Activated naive CD4-positive, alpha-beta T cell treated with anti-CD3 and anti-CD28 coated beads for 36 hours (primary cell): ENCODE data around the gene PI4K2B. TPM values are rescaled to one million over a fixed set of nuclear protein-coding genes. Genes with fewer than 3 reads are reported as not detected.

Experiments used
- CTCF ChIA-PET: fragments of 350-600 bp; sonication (Branson Sonifier 250); formaldehyde crosslinking; loops from one replicate; lab custom pipeline; 2021; ENCODE audit warnings: antibody characterized with exemption; lab: Charles Lee
- DNase-seq: peaks from one replicate; pipeline ENCODE4 v3.0.0-alpha.2; 2020
- H3K27ac Mint-ChIP-seq: one replicate; pipeline ENCODE4 v1.8.0; 2021; ENCODE audit warnings: mild to moderate bottlenecking, mixed read lengths
- H3K27me3 Mint-ChIP-seq: one replicate; pipeline ENCODE4 v1.8.0; 2021; ENCODE audit warnings: low read depth, mixed read lengths
- H3K36me3 Mint-ChIP-seq: one replicate; pipeline ENCODE4 v1.8.0; 2021; ENCODE audit warnings: low read depth, mixed read lengths
- H3K4me1 Mint-ChIP-seq: one replicate; pipeline ENCODE4 v1.8.0; 2021; ENCODE audit warnings: low read depth, mixed read lengths
- H3K4me3 Mint-ChIP-seq: one replicate; pipeline ENCODE4 v1.8.0; 2021; ENCODE audit warnings: mild to moderate bottlenecking, moderate library complexity, mixed read lengths
- H3K9me3 Mint-ChIP-seq: one replicate; pipeline ENCODE4 v1.8.0; 2021; ENCODE audit warnings: mixed read lengths
- intact Hi-C: fragments of 100-400 bp; cut with micrococcal nuclease; formaldehyde crosslinking; loops from one replicate; pipeline ENCODE4 v1.15.1; 2023
- total RNA-seq, 2 experiments: library from RNA; stranded (reverse); gene quantifications; one replicate each; pipeline ENCODE4 v1.2.3, GENCODE V29; 2021

The PI4K2B gene
- total RNA-seq, 2 experiments from 2014 or later, result 38.0 to 40.1 TPM

DNA sequence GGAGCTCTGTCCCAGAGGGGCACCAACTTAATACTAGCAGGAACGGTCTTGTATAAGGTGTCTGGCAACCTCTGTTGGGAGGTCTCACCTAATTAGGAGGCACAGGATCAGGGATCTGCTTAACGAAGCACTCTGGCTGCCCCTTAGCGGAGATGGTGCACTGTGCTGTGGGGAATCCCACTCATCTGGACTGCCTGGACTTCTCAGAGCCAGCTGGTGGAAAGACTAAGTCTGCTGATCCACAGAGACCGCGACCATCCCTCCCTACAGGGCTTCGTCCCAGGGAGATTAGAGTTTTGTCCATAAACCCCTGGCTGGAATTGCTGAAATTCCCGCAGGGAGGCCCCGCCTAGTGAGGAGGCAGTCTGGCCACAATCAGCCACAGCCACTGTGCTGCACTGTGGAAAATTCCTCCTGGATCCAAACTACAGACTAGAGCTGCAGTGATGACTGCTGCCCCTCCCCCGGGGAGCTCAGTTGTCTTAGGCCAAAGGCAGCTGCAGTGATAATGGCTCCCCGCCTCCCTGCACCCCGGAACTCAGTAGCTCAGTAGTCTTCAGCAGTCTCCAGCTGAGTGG is 56.7 kb downstream of the PI4K2B start:
- no peaks in the 10 kb centered on the region for H3K4me1 Mint-ChIP-seq
- DNase-seq, result no peak
- intact Hi-C loops, result no loop called here
- H3K9me3 Mint-ChIP-seq, result peaks cover 10% of the 10 kb centered on the region
- H3K4me3 Mint-ChIP-seq, result no peak overlapping the region
- H3K36me3 Mint-ChIP-seq, result peaks cover 7% of the 10 kb centered on the region
- no peak overlapping the region for H3K27ac Mint-ChIP-seq
- CTCF ChIA-PET, result no interaction called here
- H3K27me3 Mint-ChIP-seq, result peaks cover 6% of the 10 kb centered on the region

DNA sequence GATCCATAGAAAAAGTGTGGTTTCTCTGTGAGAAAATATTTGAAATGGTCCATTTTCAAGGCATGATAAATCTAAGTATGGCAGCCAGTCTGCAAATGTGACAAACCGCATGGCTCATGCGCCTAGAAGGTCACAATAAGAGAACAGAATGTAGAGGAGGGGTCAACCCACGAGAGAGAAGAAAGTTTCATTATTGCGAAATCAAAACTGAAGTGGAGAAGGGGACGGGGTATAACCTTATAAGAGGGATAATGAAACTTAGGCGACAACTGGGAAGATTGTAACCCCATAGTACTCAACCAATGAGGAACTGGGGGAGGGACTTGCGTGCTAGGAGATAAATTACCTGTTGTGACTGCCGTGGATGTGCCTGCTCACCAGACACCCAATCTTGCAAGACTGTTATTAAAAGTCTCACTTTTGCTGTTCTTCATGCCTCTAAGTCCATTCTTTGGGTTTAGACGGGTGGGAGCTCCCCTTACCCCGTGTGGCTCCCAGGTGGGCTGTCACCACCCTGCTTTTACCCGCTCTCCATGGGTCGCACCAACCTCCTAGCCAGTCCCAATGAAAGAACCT is 57.4 kb downstream of the PI4K2B start:
- CTCF ChIA-PET, result no interaction called here
- Mint-ChIP-seq H3K9me3 (peaks cover 10% of the 10 kb centered on the region), H3K27ac (no peak overlapping the region), H3K4me1 (no peaks in the 10 kb centered on the region), H3K4me3 (no peak overlapping the region), H3K36me3 (peaks cover 7% of the 10 kb centered on the region), H3K27me3 (peaks cover 8% of the 10 kb centered on the region)
- no peak for DNase-seq
- intact Hi-C loops, result no loop called here

DNA sequence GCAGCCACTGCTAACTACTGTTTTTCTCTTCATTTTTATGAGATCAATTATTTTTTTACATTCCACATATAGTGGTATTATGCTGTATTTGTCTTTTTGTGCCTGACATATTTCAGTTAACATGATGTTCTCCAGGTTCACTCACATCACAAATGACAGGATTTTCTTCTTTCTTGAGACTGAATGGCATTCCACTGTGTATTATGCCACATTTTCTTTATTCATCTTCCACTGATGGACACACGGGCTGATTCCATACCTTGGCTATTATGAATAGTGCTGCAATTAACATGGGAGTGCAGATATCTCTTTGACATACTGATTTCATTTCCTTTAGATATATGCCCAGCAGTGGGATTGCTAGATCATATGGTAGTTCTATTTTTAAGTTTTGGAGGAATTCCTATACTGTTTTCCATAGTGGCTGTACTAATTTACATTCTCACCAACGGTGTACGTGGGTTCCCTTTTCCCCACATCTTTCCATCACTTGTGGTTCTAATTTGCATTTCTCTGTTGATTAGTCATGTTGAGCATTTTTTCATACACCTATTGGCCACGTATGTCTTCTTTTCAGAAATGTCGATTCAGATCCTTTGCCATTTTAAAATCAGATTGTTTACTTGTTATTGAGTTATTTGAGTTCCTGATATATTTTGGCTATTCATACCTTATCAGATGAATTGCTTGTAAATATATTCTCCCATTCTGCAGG is 63.9 kb downstream of the PI4K2B start:
- Mint-ChIP-seq H3K36me3 (no peaks in the 10 kb centered on the region), H3K9me3 (no peaks in the 10 kb centered on the region), H3K27ac (no peak overlapping the region), H3K27me3 (peaks cover 6% of the 10 kb centered on the region), H3K4me1 (no peaks in the 10 kb centered on the region), H3K4me3 (no peak overlapping the region)
- intact Hi-C loops, result no loop called here
- no peak for DNase-seq
- CTCF ChIA-PET, result interaction anchor here (0.8 kb wide), 1 partner anchor 14 kb away, joined by 4 read pairs; no protein-coding TSS in a partner anchor

DNA sequence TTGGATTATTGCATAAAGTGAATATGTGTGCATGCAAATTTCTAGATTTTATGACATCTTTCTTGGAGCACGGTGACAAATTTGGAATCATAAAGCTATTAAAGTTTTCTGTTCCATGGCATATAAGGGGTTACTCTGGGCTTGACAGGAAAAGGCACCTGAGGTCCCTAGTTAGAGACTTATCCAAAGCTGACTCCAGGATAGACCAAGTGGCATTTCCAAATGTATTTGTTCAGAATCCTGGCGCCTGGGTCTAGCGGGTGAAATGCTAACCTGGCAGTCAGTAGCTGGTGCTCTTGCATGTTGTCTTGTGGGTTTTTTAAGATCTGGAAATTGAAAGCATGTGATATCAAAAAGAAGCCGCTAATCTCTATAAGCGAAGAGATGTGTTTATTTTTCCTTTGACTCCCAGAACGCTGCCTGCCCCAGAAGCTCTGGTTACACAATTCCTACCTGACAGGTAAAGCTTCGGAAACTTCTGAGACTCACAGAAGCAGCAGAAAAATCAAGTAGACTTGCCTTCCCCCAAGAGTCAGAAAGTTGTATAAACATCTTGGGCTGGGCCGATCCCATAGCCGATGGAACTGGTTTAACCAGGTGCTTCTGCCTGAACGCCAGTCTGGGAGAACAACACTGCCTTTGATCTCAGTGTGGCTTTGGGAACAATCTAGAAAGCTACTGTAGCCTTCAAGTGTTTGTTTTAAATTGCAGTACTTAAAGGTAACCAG is 65.8 kb downstream of the PI4K2B start:
- no peak overlapping the region for H3K27ac Mint-ChIP-seq
- peaks cover 6% of the 10 kb centered on the region for H3K27me3 Mint-ChIP-seq
- no peaks in the 10 kb centered on the region for H3K36me3 Mint-ChIP-seq
- intact Hi-C loops, result no loop called here
- H3K4me1 Mint-ChIP-seq, result no peaks in the 10 kb centered on the region
- DNase-seq, result no peak
- CTCF ChIA-PET, result interaction anchor here (1.1 to 1.7 kb wide), 2 partner anchors 13 to 153 kb away, joined by 4 to 9 read pairs; partner anchors contain the start of gene ZCCHC4
- no peaks in the 10 kb centered on the region for H3K9me3 Mint-ChIP-seq
- no peak overlapping the region for H3K4me3 Mint-ChIP-seq

DNA sequence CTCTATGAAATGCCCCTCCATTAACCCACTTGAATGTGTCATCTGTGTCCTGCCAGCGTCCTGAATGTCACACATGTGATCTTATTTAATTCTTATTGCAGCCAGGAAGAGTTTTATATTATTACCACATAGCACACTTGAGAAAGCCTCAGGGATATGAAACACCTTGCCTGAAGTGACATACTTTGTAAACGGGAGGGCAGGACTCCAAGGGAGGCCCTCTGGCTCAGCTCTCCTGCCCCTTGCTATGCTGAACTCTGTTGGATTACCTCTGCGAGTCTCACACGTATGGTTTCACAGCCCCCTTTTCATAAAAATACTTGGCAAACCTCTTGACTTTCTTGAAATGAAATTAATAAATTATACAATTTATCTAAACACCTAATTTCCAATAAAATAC is 67.6 kb downstream of the PI4K2B start:
- DNase-seq, result no peak
- Mint-ChIP-seq H3K9me3 (no peaks in the 10 kb centered on the region), H3K36me3 (no peaks in the 10 kb centered on the region), H3K4me1 (no peaks in the 10 kb centered on the region), H3K27me3 (peaks cover 5% of the 10 kb centered on the region), H3K4me3 (no peak overlapping the region), H3K27ac (no peak overlapping the region)
- CTCF ChIA-PET, result no interaction called here
- intact Hi-C loops, result no loop called here

DNA sequence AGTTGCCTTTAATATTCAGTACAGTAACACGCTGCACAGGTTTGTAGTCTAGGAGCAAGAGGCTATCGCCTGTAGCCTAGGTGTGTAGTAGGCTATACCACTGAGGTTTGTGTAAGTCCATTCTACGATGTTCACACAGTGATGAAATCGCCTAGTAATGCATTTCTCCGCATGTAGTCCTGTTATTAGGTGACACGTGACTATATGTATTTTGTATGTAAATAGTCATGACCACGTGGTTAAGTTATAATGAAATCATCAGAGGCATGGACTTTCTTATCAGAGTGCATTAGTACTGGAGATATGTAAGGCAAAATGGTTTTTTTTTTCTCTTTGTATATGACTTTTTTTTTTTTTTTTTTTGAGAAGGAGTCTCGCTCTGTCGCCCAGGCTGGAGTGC is 68.8 kb downstream of the PI4K2B start:
- Mint-ChIP-seq H3K36me3 (no peaks in the 10 kb centered on the region), H3K4me1 (no peaks in the 10 kb centered on the region), H3K4me3 (no peak overlapping the region), H3K9me3 (no peaks in the 10 kb centered on the region), H3K27me3 (peaks cover 7% of the 10 kb centered on the region), H3K27ac (no peak overlapping the region)
- DNase-seq, result no peak
- CTCF ChIA-PET, result interaction anchor here (0.6 to 2.6 kb wide), 2 partner anchors 10 to 64 kb away, joined by 3 to 14 read pairs; partner anchors contain the start of gene ZCCHC4
- intact Hi-C loops, result no loop called here

DNA sequence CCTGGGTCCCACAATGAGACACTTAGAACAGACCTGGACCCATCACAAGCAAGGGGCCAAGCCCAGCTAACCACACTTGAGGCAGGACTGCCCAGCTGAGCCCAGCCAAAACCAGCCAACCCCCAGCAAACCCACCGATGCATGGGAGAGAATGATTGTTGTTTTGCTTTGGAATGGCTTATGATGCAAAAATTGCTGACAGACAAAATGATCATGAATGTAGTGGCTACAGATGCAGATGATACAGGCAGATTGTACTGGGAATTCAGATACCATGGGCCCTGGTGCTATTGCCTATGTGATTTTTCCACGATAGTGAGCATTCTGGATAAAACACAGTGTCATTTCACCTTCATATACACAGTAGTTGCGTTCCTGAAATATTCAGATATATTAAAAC is 69.7 kb downstream of the PI4K2B start:
- CTCF ChIA-PET, result interaction anchor here (0.7 to 2.6 kb wide), 2 partner anchors 9 to 172 kb away, joined by 3 to 14 read pairs; partner anchors contain the start of gene ZCCHC4

DNA sequence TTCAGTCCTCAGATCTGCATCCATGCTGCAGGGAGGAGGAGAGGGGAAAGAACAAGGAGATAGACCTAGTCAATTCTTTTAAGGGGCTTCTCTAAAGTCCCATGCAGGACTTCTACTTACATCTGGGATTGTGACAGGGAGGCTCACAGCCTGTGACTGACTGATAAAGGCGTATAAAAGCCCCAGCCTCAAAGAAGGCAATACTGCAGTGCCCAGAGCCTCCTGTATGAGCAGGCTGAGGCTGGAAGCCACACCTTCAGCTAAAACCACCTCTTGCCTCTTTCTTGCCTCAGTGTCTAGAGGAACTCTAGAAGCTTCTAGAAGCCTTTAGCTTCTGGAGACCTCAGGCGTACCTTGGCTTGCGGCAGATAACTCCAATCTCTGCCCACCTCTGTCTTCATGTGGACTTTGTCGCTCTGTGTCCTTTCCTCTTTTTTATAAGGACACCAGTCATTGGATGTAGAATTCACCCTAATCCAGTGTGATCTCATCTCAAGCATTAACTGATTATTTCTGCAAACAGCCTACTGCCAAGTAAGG is 72.8 kb downstream of the PI4K2B start:
- Mint-ChIP-seq H3K4me1 (no peaks in the 10 kb centered on the region), H3K4me3 (no peak overlapping the region), H3K27ac (no peak overlapping the region), H3K9me3 (no peaks in the 10 kb centered on the region), H3K36me3 (no peaks in the 10 kb centered on the region), H3K27me3 (peaks cover 12% of the 10 kb centered on the region)
- intact Hi-C loops, result no loop called here
- no peak for DNase-seq
- CTCF ChIA-PET, result interaction anchor here (0.7 kb wide), 1 partner anchor 72 kb away, joined by 3 read pairs; no protein-coding TSS in a partner anchor

More for the DNA sequence above, 69.7 kb downstream of the PI4K2B start:
- intact Hi-C loops, result no loop called here
- Mint-ChIP-seq H3K4me3 (no peak overlapping the region), H3K27me3 (peaks cover 14% of the 10 kb centered on the region), H3K4me1 (no peaks in the 10 kb centered on the region), H3K27ac (no peak overlapping the region), H3K9me3 (no peaks in the 10 kb centered on the region), H3K36me3 (no peaks in the 10 kb centered on the region)
- no peak for DNase-seq

DNA sequence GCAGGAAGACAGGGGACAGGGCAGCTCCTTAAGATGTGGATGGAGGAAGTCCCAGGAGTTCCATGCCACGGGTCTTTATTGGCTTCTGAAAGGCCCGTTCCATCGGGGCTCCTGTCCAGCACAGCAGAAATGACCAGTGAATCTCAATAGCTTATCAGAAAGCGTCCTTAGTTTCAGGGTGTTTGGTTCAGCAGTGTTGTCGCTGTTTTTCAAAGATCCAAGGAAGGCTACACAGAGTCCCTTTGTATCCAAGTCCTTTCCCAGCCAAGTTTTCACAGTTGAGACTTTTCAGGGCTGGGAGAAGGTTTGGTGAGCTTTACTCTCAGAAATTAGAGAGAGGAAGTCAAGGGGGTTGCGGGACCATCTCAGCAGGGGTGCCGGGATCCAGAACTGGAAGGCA is 73.8 kb downstream of the PI4K2B start:
- CTCF ChIA-PET, result interaction anchor here (0.6 kb wide), 1 partner anchor 113 kb away, joined by 3 read pairs; no protein-coding TSS in a partner anchor
- H3K27me3 Mint-ChIP-seq, result peaks cover 12% of the 10 kb centered on the region
- peaks cover under 1% of the 10 kb centered on the region for H3K36me3 Mint-ChIP-seq
- H3K9me3 Mint-ChIP-seq, result no peaks in the 10 kb centered on the region
- H3K4me1 Mint-ChIP-seq, result peaks cover under 1% of the 10 kb centered on the region
- H3K4me3 Mint-ChIP-seq, result no peak overlapping the region
- H3K27ac Mint-ChIP-seq, result no peak overlapping the region
- intact Hi-C loops, result no loop called here
- DNase-seq, result no peak

DNA sequence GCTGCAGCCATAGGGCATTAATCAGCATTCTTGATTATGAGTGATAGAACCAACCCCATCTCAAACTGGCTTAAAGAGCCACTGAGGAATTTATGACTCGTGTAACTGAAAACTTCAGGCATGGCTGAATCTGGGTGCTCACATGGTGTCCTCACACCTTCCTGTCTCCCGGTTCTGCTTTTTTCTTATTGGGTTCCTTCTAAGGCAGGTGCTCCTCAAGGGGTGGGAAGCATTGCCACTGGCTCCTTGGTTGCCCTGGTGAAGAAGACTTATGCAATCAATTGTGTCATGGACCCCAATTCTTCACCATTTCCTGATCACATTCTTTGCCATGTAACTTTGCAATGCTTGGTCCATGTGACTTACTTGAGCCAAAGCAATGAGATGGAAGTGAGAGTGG is 74.5 kb downstream of the PI4K2B start:
- H3K4me1 Mint-ChIP-seq, result peaks cover 4% of the 10 kb centered on the region
- H3K9me3 Mint-ChIP-seq, result no peaks in the 10 kb centered on the region
- DNase-seq, result no peak
- H3K36me3 Mint-ChIP-seq, result peaks cover 2% of the 10 kb centered on the region
- CTCF ChIA-PET, result no interaction called here
- intact Hi-C loops, result no loop called here
- H3K27ac Mint-ChIP-seq, result no peak overlapping the region
- H3K27me3 Mint-ChIP-seq, result peaks cover 12% of the 10 kb centered on the region
- H3K4me3 Mint-ChIP-seq, result no peak overlapping the region

DNA sequence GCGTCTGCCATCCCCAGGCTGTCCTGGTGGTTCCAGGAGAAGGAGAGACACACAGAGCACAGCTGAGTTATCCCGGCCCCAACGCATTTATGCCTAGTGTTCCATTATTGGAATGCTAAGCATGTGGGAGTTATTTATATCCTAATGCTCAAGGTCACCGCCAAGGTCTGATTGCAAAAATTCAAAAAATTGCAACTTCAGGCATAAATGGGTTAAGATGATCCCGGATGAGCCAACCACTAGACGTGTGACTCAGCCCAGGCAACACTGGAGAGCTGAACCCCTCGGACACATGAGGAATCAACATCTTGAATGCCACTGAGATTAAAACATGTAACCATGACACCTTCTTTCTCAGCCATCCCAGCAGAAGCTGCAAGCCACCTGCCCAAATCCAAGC is 74.9 kb downstream of the PI4K2B start:
- Mint-ChIP-seq H3K27me3 (peaks cover 12% of the 10 kb centered on the region), H3K4me3 (no peak overlapping the region), H3K27ac (no peak overlapping the region), H3K9me3 (no peaks in the 10 kb centered on the region), H3K4me1 (peaks cover 8% of the 10 kb centered on the region), H3K36me3 (peaks cover 2% of the 10 kb centered on the region)
- intact Hi-C loops, result no loop called here
- CTCF ChIA-PET, result no interaction called here
- no peak for DNase-seq
